Activated B cell treated with CpG ODN at 0.5 μM for 24 hours (primary cell): Measurements from ENCODE around the gene GTPBP1. TPM values are rescaled to one million over a fixed set of nuclear protein-coding genes. Genes with fewer than 3 reads are reported as not detected.

Experiments used
- ATAC-seq: fragments of 200-7000 bp; cut with Tn5 transposase; one replicate; pipeline ENCODE4 v1.10.0; 2021; ENCODE audit warnings: low read depth, mild to moderate bottlenecking, moderate library complexity
- CTCF ChIA-PET: fragments of 350-600 bp; sonication (Branson Sonifier 250); formaldehyde crosslinking; loops from one replicate; lab custom pipeline; 2021; ENCODE audit warnings: antibody characterized with exemption; lab: Charles Lee
- POLR2A ChIA-PET: fragments of 350-600 bp; sonication (Branson Sonifier 250); formaldehyde crosslinking; loops from one replicate; lab custom pipeline; 2021; ENCODE audit warnings: antibody characterized with exemption; lab: Charles Lee
- DNase-seq: peaks from one replicate; pipeline ENCODE4 v3.0.0; 2022
- H3K27ac Mint-ChIP-seq: one replicate; pipeline ENCODE4 v1.8.0; 2020; ENCODE audit warnings: mixed read lengths
- H3K27me3 Mint-ChIP-seq: one replicate; pipeline ENCODE4 v1.8.0; 2021; ENCODE audit warnings: mixed read lengths
- H3K36me3 Mint-ChIP-seq: one replicate; pipeline ENCODE4 v1.8.0; 2021; ENCODE audit warnings: low read depth, mixed read lengths
- H3K4me1 Mint-ChIP-seq: one replicate; pipeline ENCODE4 v1.8.0; 2021; ENCODE audit warnings: mixed read lengths
- H3K4me3 Mint-ChIP-seq: one replicate; pipeline ENCODE4 v1.8.0; 2020; ENCODE audit warnings: mild to moderate bottlenecking, mixed read lengths
- H3K9me3 Mint-ChIP-seq: one replicate; pipeline ENCODE4 v1.8.0; 2020; ENCODE audit warnings: mixed read lengths
- CTCF ChIP-seq: fragments of 200-600 bp; IDR thresholded peaks from one replicate; pipeline ENCODE4 v1.8.0; 2022; ENCODE audit warnings: antibody characterized with exemption, mild to moderate bottlenecking
- intact Hi-C: fragments of 100-400 bp; cut with micrococcal nuclease; formaldehyde crosslinking; loops from one replicate; pipeline ENCODE4 v1.15.1; 2024
- total RNA-seq: library from RNA; stranded (reverse); gene quantifications from 2 replicates; pipeline ENCODE4 v1.2.3, GENCODE V29; 2022

The GTPBP1 gene
- total RNA-seq, 1 donor from 2014 or later, result 103 TPM

DNA sequence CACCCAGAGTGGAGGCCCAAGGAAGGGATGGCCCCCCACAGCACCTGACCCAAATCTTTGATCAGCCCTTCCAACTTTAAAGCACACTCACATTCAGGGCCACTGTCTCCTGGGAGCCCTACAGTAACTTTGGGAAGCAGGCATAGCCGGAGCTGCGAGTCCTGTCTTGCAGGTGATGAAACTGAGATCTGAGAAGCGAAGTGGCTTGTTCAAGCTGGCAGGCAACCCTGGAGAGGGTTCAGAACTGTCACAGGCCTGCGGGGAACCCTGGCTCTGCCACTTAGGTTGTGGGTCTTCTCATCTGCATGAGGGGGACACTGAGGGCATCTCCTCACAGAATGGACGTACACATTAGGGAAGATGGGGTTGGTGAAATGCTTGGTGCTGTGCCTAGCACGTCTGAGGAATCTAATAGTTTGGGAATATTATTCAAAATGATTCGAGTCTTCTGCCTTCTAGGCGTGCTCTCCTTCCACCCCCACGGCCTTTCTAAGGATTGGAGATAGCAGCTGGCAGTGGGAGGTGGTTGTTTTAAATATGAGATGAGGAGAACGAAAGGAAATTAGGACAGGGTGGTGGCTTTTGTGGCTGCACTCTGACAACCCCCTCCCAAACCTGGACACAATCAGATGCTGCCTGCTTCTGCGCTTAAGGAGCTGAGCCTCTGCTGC is 68.9 kb downstream of the GTPBP1 start:
- H3K27ac Mint-ChIP-seq, result no peak overlapping the region
- H3K36me3 Mint-ChIP-seq, result peaks cover 6% of the 10 kb centered on the region
- no peak for TF ChIP-seq CTCF
- H3K4me3 Mint-ChIP-seq, result no peak overlapping the region
- no peak for DNase-seq
- no peaks in the 10 kb centered on the region for H3K27me3 Mint-ChIP-seq
- H3K9me3 Mint-ChIP-seq, result no peaks in the 10 kb centered on the region
- POLR2A ChIA-PET, result no interaction called here
- CTCF ChIA-PET, result no interaction called here
- ATAC-seq, result no peak
- no peaks in the 10 kb centered on the region for H3K4me1 Mint-ChIP-seq
- intact Hi-C loops, result no loop called here

GRCh38 chr22:38775656-38776055 is 69.9 kb downstream of the GTPBP1 start:
- CTCF ChIA-PET, result no interaction called here
- DNase-seq (no peak), ATAC-seq (no peak)
- no peaks in the 10 kb centered on the region for H3K4me1 Mint-ChIP-seq
- intact Hi-C loops, result no loop called here
- H3K27ac Mint-ChIP-seq, result no peak overlapping the region
- POLR2A ChIA-PET, result no interaction called here
- H3K9me3 Mint-ChIP-seq, result no peaks in the 10 kb centered on the region
- no peak for TF ChIP-seq CTCF
- H3K4me3 Mint-ChIP-seq, result no peak overlapping the region
- H3K36me3 Mint-ChIP-seq, result peaks cover 14% of the 10 kb centered on the region
- H3K27me3 Mint-ChIP-seq, result no peaks in the 10 kb centered on the region

GRCh38 chr22:38776086-38776485 is 70.3 kb downstream of the GTPBP1 start:
- POLR2A ChIA-PET, result no interaction called here
- Mint-ChIP-seq H3K36me3 (peaks cover 14% of the 10 kb centered on the region), H3K4me1 (no peaks in the 10 kb centered on the region), H3K4me3 (no peak overlapping the region), H3K27me3 (no peaks in the 10 kb centered on the region), H3K9me3 (no peaks in the 10 kb centered on the region), H3K27ac (no peak overlapping the region)
- CTCF ChIA-PET, result no interaction called here
- intact Hi-C loops, result no loop called here
- DNase-seq (no peak), ATAC-seq (no peak)
- no peak for TF ChIP-seq CTCF

GRCh38 chr22:38777087-38777671 is 71.4 kb downstream of the GTPBP1 start:
- Mint-ChIP-seq H3K4me3 (no peak overlapping the region), H3K36me3 (peaks cover 22% of the 10 kb centered on the region), H3K9me3 (no peaks in the 10 kb centered on the region), H3K27ac (no peak overlapping the region), H3K4me1 (no peaks in the 10 kb centered on the region), H3K27me3 (no peaks in the 10 kb centered on the region)
- DNase-seq, result no peak
- intact Hi-C loops, result no loop called here
- no peak for ATAC-seq
- CTCF ChIA-PET, result no interaction called here
- no peak for TF ChIP-seq CTCF
- POLR2A ChIA-PET, result interaction anchor here (0.6 kb wide), 1 partner anchor 73 kb away, joined by 5 read pairs; no protein-coding TSS in a partner anchor

DNA sequence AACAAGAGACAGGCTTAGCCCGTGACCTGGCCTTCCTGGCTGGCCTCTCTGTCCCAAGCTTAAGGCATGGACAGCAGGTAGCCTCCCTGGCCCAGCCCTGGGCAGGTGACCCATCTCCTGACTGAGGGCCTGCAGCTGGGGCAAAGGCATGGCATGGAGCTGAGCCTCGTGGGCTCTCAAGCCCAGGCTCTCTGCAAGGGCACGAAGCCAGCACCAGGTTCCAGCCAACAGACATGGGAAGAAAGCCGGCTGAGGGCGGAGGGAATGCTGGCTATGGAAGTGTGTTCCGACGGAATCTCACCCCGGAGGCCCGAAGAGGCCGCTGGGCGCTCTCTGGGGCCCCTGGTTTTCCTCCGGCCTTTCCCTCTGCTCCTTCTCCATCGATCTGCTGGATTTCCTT is 75.3 kb downstream of the GTPBP1 start:
- intact Hi-C loops, result no loop called here
- ATAC-seq (no peak), DNase-seq (no peak)
- Mint-ChIP-seq H3K4me3 (no peak overlapping the region), H3K36me3 (peaks cover 23% of the 10 kb centered on the region), H3K27ac (no peak overlapping the region), H3K4me1 (no peaks in the 10 kb centered on the region), H3K9me3 (no peaks in the 10 kb centered on the region), H3K27me3 (no peaks in the 10 kb centered on the region)
- TF ChIP-seq CTCF, result no peak
- CTCF ChIA-PET, result no interaction called here
- POLR2A ChIA-PET, result no interaction called here
